GM13977 (cell line): Measurements from ENCODE around the gene PRIMPOL.

Experiments used
- DNase-seq: peaks from one replicate; pipeline ENCODE4 v3.0.0; 2012; ENCODE audit warnings: low spot score
- in situ Hi-C: fragments of 300-500 bp; cut with MboI; formaldehyde crosslinking; loops from one replicate; pipeline ENCODE4 v1.12.0; 2022; ENCODE audit warnings: low sequenced_read_pairs, low pct_unique_long_range_greater_than_20kb, mixed read lengths, inconsistent platforms; ENCODE audit not compliant: unreplicated experiment
- TF ChIP-seq, protein P1 (sequence below): IDR thresholded peaks from 2 replicates; pipeline ENCODE4 v1.5.1; 2012; ENCODE audit warnings: mild to moderate bottlenecking, control low read depth; ENCODE audit not compliant: insufficient read depth; ENCODE audit errors: extremely low read depth, missing control alignments

PRIMPOL gene

DNA sequence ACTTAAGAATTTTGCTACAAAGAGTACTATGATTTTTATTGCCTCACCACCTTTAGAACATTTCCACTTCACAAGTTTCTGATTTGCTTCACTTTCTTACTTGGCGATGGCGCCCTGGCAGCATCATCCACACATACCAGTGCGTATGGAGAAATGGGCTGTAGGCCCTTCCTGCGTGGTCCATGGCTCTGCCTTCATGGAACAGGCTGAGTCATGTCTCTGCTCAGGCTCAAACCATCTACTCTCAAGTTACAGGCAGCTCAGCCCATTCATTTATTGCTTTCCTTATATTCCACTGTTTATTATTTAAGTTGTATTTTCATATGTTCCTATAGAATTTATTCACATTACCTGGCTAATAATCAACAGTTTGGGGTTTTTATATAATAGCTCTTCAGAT lies 21.4 kb upstream of the PRIMPOL start:
- TF ChIP-seq, protein P1, sequence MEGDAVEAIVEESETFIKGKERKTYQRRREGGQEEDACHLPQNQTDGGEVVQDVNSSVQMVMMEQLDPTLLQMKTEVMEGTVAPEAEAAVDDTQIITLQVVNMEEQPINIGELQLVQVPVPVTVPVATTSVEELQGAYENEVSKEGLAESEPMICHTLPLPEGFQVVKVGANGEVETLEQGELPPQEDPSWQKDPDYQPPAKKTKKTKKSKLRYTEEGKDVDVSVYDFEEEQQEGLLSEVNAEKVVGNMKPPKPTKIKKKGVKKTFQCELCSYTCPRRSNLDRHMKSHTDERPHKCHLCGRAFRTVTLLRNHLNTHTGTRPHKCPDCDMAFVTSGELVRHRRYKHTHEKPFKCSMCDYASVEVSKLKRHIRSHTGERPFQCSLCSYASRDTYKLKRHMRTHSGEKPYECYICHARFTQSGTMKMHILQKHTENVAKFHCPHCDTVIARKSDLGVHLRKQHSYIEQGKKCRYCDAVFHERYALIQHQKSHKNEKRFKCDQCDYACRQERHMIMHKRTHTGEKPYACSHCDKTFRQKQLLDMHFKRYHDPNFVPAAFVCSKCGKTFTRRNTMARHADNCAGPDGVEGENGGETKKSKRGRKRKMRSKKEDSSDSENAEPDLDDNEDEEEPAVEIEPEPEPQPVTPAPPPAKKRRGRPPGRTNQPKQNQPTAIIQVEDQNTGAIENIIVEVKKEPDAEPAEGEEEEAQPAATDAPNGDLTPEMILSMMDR, result no peak
- DNase-seq, result no peak
- in situ Hi-C loops, result no loop called here

DNA sequence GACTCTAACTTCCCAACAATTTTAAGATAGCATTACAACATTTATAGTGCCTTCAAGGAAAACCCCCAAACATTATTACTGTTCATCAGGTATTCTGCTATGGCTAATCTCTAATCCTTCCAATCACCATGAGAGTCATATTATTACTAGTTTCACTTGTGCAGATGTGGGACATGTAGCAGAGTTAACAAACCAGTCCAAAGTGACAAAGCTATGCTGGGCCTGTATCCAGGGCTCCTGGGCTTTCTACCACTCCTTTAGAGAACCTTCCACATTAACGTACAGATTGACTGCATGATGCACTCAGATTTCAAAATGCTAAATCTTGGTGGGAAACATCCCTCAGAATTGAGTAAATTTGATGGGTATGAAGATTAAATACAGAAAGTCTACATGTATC lies 16.7 kb upstream of the PRIMPOL start:
- TF ChIP-seq, protein P1, result no peak
- DNase-seq, result no peak
- in situ Hi-C loops, result no loop called here

DNA sequence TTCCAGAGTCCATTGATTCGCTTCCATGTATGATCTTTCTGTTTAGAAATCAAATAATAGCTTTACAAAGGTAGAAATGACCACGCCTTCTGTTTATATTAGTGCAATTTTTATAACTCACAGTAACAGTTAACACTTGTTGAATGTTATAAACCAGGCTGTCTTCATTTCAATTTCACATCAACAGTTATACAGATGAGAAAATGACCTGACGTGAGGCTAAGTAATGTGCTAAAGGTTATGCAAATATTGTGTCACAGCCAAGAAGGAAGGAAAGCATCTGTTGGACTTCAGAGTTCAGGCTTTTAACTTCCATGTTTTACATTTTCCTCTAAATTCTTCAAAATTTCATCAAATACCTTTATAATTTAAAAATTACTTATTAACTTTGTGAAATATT lies 14.2 kb upstream of the PRIMPOL start:
- in situ Hi-C loops, result no loop called here
- TF ChIP-seq, protein P1, result no peak
- no peak for DNase-seq

DNA sequence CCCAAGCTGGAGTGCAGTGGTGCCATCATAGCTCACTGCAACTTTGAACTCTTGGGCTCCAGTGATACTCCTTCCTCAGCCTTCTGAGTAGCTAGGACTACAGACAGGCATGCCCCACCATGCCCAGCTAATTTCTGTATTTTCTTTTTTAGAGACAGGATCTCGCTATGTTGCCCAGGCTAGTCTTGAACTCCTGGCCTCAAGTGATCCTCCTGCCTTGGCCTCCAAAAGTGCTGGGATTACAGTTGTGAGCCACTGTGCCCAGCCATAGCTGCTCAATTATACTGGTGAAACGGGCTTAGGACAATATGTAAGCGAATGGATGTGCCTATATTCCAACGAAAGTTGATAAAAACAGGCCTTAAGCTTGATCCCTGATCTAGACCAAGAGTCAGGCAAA lies 13.4 kb upstream of the PRIMPOL start:
- TF ChIP-seq, protein P1, result no peak
- no peak for DNase-seq
- in situ Hi-C loops, result no loop called here

DNA sequence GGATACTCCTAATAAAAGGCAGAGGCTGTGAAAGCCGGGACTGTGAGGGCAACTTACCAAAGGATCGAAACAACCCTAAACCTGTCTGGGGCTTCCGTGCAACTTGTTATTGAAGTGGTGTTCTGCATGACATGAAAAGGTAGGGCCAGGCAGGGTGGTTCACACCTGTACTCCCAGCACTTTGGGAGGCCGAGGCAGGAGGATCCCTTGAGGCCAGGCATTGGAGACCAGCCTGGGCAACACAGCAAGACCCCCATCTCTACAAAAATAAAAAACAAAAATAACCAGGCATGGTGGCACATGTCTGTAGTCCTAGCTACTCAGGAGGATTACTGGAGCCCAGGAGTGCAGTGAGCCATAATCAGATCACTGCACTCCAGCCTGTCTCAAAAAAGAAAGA lies 12.6 kb upstream of the PRIMPOL start:
- DNase-seq, result no peak
- in situ Hi-C loops, result no loop called here
- TF ChIP-seq, protein P1, result no peak

DNA sequence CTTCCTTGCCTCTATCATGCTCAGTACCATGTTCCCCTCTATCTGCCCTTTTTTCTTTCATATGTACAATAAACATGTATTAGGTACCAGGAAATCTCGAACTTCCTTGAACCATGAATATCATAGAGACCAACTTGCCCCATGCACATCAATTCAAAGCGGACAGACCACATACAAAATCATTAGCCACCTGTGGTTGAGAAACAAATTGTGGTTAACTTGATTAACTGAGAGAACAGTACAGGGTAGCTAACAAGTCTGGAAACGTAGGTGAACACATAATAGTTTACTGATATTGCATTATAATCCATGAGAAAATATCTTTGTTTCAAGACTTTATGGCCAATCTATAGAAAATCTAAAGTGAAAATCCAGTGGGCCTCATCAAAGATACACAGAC lies 8.5 kb upstream of the PRIMPOL start:
- TF ChIP-seq, protein P1, result no peak
- in situ Hi-C loops, result no loop called here
- DNase-seq, result peak; percentile 23

DNA sequence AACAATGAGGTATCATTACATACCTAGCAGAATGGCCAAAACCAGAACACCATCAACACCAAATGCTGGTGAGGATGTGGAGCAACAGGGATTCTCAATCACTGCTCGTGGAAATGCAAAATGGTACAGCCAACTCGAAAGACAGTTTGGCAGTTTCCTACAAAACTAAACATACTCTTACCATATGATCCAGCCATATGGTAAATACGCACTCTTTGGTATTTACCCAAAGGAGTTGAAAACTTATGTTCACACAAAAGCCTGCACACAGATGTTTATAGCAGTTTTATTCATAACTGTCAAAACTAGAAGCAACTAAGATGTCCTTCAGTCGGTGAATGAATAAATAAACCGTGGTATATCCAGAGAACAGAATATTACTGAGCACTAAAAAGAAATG lies 8.1 kb upstream of the PRIMPOL start:
- DNase-seq, result no peak
- in situ Hi-C loops, result no loop called here
- TF ChIP-seq, protein P1, result no peak
